Progenitor cell of endocrine pancreas (in vitro differentiated cells): ENCODE data around the gene NLRC3. TPM values are rescaled to one million over a fixed set of nuclear protein-coding genes. Genes with fewer than 3 reads are reported as not detected.

ENCODE experiments used
- DNase-seq: peaks from one replicate; pipeline ENCODE4 v3.0.0; 2021; ENCODE audit warnings: low spot score; ENCODE audit not compliant: unreplicated experiment
- H3K27ac Mint-ChIP-seq: 2 replicates; pipeline ENCODE4 v1.8.0; 2021; ENCODE audit warnings: mild to moderate bottlenecking, moderate library complexity, mixed read lengths
- H3K27me3 Mint-ChIP-seq: 2 replicates; pipeline ENCODE4 v1.8.0; 2021; ENCODE audit warnings: mixed read lengths
- H3K36me3 Mint-ChIP-seq: 2 replicates; pipeline ENCODE4 v1.8.0; 2022; ENCODE audit warnings: mixed read lengths; ENCODE audit not compliant: insufficient read depth
- H3K4me1 Mint-ChIP-seq: 2 replicates; pipeline ENCODE4 v1.8.0; 2021; ENCODE audit warnings: low read depth, mixed read lengths
- H3K4me3 Mint-ChIP-seq: 2 replicates; pipeline ENCODE4 v1.8.0; 2021; ENCODE audit warnings: low read depth, mild to moderate bottlenecking, moderate library complexity, mixed read lengths
- H3K9me3 Mint-ChIP-seq: 2 replicates; pipeline ENCODE4 v1.8.0; 2021; ENCODE audit warnings: low read depth, mixed read lengths
- CTCF ChIP-seq: fragments of 200-600 bp; sonication (generic); IDR thresholded peaks from one replicate; pipeline ENCODE4 v1.5.0; 2021; ENCODE audit warnings: antibody characterized with exemption, mild to moderate bottlenecking; ENCODE audit not compliant: unreplicated experiment
- total RNA-seq: library from RNA; stranded (reverse); gene quantifications from 2 replicates; pipeline ENCODE4 v1.2.1, GENCODE V29; 2021

Gene NLRC3
- total RNA-seq, 1 donor from 2014 or later, result 0.14 TPM

GRCh38 chr16:3553138-3553923 is 23.9 kb downstream of the NLRC3 start:
- H3K4me3 Mint-ChIP-seq, result no peak overlapping the region
- no peak for DNase-seq
- H3K27me3 Mint-ChIP-seq, result no peaks in the 10 kb centered on the region
- no peak for TF ChIP-seq CTCF
- no peaks in the 10 kb centered on the region for H3K36me3 Mint-ChIP-seq
- peaks cover 12% of the 10 kb centered on the region for H3K9me3 Mint-ChIP-seq
- no peak overlapping the region for H3K27ac Mint-ChIP-seq
- no peaks in the 10 kb centered on the region for H3K4me1 Mint-ChIP-seq

DNA sequence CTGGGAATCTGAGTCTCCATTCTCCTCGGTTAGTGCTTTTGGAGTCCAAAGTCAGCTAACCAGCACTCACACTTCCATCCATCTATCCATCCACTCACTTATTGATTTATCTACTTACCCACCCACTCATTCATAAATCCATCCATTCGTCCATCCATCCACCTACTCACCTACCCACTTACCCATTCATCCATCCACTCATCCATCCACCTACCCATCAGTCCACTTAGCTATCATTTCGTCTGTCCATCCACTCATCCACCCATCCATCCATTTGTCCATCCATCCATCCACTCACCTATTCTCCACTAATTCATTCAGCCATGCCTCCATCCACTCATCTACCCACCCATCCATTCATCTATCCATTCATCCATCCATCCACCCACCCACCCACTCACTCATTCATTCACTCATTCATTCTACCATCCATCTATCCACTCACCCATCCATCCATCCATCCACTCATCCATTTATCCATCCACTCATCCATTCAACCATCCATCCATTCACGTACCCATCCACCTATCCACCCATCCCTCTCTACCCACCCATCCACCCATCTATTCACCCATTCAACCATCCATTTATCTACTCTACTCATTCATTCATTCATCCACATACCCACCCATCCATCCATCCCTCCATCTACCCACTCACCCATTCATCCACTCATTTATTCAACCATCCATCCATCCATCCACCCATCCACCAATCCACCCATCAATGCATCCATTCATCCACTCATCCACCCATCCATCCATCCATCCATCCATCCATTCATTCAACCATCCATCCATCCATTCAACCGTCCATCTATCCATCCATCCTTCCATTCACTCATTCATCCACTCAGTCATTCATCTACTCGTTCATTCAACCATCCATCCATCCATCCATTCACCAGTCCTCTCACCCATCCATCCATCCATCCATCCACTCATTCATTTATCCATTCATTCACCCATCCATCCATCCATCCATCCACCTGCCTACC is 26.1 kb downstream of the NLRC3 start:
- H3K9me3 Mint-ChIP-seq, result peaks cover 12% of the 10 kb centered on the region
- no peaks in the 10 kb centered on the region for H3K4me1 Mint-ChIP-seq
- no peak for TF ChIP-seq CTCF
- H3K27ac Mint-ChIP-seq, result no peak overlapping the region
- H3K27me3 Mint-ChIP-seq, result no peaks in the 10 kb centered on the region
- DNase-seq, result no peak
- no peak overlapping the region for H3K4me3 Mint-ChIP-seq
- no peaks in the 10 kb centered on the region for H3K36me3 Mint-ChIP-seq

DNA sequence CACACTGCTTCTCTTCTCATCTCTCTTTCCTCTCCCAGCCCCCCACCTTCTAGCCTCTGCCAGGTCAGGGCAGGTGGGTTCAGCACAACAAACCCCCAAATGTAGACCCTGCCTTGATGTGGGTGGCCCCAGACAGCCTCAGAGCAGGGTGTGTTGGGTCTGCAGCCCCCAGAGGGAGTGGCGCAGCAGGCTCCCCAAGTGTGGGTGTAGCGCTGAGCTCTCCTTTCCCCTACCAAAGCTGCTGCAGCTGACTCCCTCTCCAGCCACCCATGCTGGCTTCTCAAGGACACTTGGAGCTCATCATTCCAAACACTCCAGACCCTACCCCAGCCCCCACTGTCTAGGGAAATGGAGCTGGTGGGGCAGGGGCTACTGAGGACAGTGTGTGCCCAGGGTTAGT is 27.3 kb downstream of the NLRC3 start:
- Mint-ChIP-seq H3K27me3 (no peaks in the 10 kb centered on the region), H3K36me3 (no peaks in the 10 kb centered on the region), H3K9me3 (peaks cover 12% of the 10 kb centered on the region), H3K27ac (no peak overlapping the region), H3K4me1 (no peaks in the 10 kb centered on the region), H3K4me3 (no peak overlapping the region)
- no peak for DNase-seq
- TF ChIP-seq CTCF, result no peak

DNA sequence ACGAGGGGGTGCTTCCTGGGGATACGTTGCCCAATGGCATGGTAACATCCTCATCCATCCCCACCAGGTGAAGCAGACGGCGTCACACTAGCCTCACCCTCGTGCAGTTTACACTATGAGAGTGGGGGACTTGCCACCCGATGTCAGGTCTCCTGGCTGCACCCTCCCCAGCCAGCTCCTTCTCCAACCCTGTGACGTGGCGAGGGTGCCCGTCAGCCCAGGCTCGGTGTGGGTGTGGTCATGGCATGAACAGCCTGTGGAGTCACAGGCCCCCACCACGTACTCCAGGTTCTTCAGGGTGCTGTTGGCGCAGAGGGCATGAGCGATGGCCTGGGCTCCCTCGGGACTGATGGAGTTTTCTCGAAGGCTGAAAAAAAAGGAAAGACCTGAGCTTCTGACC is 28.3 kb downstream of the NLRC3 start:
- no peak for TF ChIP-seq CTCF
- Mint-ChIP-seq H3K4me3 (no peak overlapping the region), H3K9me3 (peaks cover 12% of the 10 kb centered on the region), H3K27ac (no peak overlapping the region), H3K36me3 (no peaks in the 10 kb centered on the region), H3K27me3 (no peaks in the 10 kb centered on the region), H3K4me1 (no peaks in the 10 kb centered on the region)
- DNase-seq, result no peak

DNA sequence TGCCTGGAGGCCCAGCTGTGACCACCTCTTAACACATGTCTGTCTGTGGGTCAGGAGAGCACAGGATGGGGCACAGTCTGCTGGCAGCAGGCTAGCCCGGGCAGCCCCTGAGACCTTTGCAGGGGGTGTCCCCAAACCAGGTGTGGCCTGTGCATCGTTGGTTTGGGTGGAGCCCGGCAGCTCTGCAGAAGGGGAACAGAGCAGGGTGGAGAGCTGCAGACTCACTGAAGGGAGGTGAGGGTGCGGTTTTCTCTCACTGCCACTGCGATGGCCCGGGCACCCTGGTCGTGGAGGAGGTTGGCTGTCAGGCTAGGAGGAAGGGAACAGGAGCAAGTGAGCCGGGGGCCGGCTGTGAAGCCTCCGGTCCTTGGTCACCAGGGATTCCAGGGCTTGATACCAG is 28.8 kb downstream of the NLRC3 start:
- Mint-ChIP-seq H3K27ac (no peak overlapping the region), H3K27me3 (no peaks in the 10 kb centered on the region)

More for the DNA sequence above, 28.8 kb downstream of the NLRC3 start:
- Mint-ChIP-seq H3K4me1 (no peaks in the 10 kb centered on the region), H3K36me3 (no peaks in the 10 kb centered on the region), H3K4me3 (no peak overlapping the region), H3K9me3 (peaks cover 12% of the 10 kb centered on the region)
- no peak for DNase-seq
- TF ChIP-seq CTCF, result no peak
